Tongue (tissue), 2 donors: ENCODE results near the gene PMS1. TPM values are rescaled to one million over a fixed set of nuclear protein-coding genes. Genes with fewer than 3 reads are reported as not detected.
"Not testable (repeated sequence)": the region's sequence is repeated elsewhere in the genome, so short reads cannot be mapped to it uniquely, and the experiment has no call there.

Experiments
- DNase-seq: peaks from one replicate; pipeline ENCODE4 v3.0.0-alpha.2; 2015
- total RNA-seq: library from RNA; depleted of rRNA; stranded (reverse); fragments of >200 nt; gene quantifications from one replicate; pipeline ENCODE4 v1.2.3, GENCODE V29; 2014

PMS1 gene
- total RNA-seq, 1 donor from 2014 or later = 31.3 TPM

- no peak for DNase-seq
Observed at GRCh38 chr2:189865826-189866225, 81.6 kb downstream of the PMS1 start.

GRCh38 chr2:189866296-189866695 is 82.0 kb downstream of the PMS1 start:
- DNase-seq = no peak

DNA sequence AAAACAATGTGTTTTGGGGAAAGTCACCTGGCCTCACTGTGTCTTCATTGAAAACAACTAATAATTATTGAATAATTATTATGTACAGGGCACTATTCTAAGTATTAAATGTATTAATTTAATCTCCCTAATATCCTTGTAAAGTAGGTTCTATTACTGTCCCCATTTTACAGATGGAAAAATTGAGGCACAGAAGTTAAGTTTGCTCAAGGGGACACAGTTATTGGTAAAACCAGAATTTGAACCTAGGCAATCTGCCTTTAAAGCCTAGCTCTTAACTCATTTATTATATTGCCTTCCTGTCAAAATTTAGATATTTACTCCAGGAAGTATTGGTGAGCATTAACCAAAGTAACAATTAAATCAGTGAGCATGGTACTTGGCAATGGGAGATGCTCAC is 84.6 kb downstream of the PMS1 start:
- no peak for DNase-seq

DNA sequence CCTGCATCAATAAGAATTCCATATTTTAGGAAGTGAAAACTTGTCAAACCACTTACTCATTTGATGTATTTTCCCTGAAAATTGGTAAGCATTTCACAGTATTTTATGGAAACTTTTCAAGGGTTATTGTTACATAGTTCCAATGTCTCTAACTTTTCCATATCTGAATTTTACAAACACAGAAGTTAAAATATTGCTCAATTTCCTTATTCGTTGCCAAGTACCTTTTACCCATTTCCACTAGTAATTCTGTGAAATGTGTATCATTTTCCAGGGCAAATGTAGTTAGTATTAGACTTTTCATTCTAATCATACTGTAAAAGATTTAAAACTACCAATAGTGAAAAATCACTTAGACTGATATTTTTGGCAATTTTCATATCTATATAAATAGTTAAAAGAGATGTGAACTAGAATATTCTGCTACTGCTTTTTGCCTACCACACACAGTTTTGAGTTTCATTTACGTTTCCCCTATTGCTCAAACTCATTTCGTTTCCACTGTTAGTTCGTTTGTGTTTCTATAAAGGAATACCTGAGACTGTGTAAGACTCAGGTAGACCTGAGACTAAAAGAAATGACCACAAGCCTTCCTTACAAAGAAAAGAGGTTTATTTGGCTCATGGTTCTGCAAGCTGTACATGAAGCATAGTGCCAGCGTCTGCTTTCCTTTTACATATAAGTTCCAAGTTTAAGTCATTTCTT is 86.3 kb downstream of the PMS1 start:
- no peak for DNase-seq

GRCh38 chr2:189873696-189874095 is 89.4 kb downstream of the PMS1 start:
- DNase-seq = no peak

DNA sequence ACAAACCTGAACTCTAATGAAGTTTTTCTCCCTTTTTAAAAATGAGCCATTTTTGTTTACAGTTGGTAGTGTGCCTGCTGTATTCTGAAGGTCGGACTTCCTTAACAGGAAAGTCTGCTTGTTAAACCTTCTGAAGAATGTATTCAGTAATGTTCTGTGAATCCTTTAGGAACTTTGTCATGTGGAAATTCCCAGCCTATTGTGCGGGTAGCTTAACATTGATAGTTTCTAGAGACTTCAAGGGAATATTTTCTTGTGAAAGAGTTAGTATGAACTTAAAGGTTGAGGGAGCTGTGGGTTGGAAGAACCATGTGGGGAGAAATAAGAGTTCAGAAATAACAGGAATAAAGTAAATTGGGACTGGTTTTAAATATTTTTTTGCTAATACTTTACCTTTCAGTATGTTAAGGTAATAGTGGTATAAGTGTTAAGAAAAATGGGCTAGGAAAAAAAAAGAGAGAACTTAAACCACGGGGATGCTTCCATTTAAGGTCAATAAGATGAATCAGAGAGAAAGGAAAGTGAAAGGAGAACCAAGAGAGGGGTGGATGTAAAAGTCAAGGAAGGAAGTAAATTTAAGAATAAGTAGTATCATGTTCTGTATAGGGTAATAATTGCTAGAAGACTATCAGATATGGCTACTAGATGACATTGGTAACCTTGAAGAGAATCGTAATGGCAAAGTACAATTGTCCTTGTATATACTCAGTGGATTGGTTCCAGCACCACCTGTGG is 90.5 kb downstream of the PMS1 start:
- no peak for DNase-seq

- no peak for DNase-seq
Observed at GRCh38 chr2:189876271-189876670, 92.0 kb downstream of the PMS1 start.

DNA sequence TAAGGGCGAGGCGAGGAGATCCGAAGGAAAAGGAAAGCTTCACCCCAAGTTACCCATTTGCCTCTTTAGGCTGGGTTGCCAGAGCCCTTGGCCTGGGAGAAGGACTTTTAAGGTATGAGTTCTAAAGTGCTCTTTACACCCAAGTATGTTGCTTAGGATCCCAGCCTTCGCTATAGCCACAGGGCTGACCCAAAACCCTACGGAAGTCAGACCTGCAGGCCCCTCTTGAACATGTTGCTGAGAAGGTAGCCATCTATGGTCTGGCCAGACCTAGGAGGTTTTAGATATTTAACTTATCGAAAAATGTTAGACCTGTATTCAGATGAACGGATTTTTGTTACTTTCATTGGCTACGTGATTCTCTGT is 95.4 kb downstream of the PMS1 start:
- DNase-seq = no peak

DNA sequence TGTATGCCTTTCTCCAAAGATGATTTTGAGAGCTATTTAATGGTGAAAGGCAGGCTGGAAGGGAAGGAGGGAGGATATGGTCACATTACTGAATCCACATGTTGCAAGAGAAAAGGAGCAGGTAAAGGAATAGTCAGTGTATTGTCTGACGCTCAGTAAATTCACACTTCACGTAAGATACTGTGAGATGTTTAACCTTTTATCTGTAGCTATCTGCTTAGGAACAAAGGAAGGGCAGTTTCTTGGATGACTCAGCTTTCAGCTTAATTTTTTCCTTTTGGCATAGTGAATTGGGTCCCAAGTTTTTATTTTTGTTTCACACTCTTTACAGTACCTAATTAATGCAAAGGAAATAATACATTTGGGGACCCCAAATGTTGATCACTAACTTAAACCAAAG is 96.2 kb downstream of the PMS1 start:
- no peak for DNase-seq

DNA sequence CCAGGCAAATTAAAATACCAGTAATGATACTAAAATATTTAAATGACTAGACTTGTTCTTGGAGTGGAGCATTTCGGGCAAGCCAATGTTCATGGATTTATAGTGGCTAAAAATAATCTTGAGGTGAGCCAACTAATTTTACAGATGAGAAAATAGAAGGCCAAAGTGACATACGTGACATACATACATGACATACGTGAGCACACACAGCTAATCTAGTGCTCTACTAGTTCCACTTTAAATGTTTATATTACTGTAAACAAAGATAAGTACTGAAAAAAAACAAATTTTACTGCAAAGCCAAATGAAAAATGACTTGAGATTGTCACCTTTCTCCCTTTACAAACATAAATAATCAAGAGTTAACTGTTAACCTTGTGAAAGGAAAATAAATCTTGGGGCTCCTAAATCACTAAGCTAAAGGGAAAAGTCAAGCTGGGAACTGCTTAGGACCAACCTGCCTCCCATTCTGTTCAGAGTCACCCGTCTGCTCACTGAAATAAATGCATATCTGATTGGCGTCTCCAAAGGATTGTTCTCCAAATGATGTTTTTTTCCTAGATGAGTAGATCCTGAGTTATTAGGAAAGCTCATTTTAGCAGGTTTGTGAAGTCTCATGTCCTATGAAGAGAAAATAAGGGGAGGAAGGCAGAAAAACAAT is 96.7 kb downstream of the PMS1 start:
- no peak for DNase-seq

GRCh38 chr2:189885368-189885767 is 101.1 kb downstream of the PMS1 start:
- DNase-seq = no peak

GRCh38 chr2:189892546-189893294 is 108.5 kb downstream of the PMS1 start:
- DNase-seq = not testable (repeated sequence)

DNA sequence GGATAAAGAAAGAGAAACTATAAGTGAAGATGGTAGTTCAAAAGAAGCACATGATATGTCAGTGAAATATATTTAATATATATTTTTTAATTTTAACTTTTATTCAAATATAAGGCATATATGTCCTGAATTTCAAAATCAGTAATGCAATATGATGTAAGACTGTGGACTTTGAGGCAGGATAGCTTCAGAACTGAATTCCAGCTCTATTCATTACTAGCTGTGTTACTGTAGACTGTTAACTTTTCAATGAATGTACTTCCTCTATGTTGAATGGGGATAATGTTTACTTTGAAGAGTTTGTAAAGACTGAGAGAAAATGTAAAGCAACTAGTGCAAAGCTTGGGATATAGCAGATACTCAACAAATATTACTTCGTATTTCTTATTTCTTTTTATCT is 112.6 kb downstream of the PMS1 start:
- DNase-seq = no peak

- DNase-seq = no peak
Observed at GRCh38 chr2:189899101-189899500, 114.9 kb downstream of the PMS1 start.

- no peak for DNase-seq
Observed at GRCh38 chr2:189900726-189901125, 116.5 kb downstream of the PMS1 start.

DNA sequence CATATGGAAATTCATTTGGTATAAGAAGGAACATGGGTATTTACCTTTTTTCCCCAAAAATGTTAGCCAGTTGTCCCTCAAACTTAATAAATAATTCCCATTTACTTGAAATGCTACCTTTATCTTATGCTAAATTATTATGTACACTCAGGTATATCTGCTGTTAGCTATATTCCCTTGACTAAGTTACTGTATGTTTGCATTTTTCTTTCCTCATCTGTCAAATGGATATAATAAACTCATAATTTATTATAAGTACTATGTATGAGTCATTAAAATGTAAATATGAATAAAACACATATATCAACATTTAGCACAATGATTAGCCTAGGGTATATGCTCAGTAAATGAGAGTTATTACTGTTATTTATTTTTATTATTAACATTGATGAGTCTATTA is 117.4 kb downstream of the PMS1 start:
- DNase-seq = no peak

DNA sequence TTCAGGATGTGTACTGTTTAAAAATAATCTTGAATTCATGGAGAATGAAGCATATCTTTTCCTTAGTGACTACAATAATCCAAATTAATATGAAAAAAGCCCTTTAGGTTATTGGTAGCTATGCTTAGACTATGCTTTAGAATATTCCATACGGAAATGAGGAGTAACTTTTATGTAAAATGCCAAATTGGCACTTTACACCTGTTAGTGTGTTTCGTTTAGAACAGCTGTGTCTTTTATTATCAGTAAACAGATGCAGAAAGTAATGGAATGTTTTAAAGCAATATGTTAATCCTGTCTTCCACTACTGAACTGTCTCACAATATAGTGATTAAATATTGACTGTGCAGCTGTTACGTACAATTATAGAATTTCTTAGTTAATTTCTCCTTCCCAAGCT is 129.6 kb downstream of the PMS1 start:
- peak; percentile 51 for DNase-seq

DNA sequence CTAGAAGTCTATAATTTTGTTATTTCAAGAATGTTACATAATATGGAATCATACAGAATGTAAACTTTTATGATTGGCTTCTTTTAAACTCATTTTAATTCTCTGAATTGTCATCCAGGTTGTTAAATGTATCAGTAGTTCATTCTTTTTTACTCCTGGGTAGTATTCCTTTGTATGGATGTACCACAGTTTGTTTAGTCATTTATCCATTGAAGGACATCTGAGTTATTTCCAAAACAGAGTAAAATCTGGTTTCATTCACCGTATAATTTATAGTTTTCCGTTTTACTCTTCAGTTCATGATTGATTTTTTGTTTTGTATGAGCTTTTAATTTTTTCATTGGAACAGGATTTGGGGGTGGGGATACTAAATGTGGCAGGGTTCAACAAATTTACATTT is 132.4 kb downstream of the PMS1 start:
- DNase-seq = no peak
